Upper lobe of right lung (tissue), 1 donor: ENCODE results near the gene ADPRHL1. TPM values are rescaled to one million over a fixed set of nuclear protein-coding genes. Genes with fewer than 3 reads are reported as not detected.

Source experiments
- ATAC-seq: fragments of 200-7000 bp; cut with Tn5 transposase; one replicate; pipeline ENCODE4 v1.9.1; 2020; ENCODE audit warnings: mild to moderate bottlenecking, moderate library complexity
- DNase-seq: peaks from one replicate; pipeline ENCODE4 v3.0.0-alpha.2; 2020
- H3K27ac ChIP-seq: fragments of 200-600 bp; one replicate; pipeline ENCODE4 v1.8.0; 2022
- H3K27me3 ChIP-seq: fragments of 200-600 bp; one replicate; pipeline ENCODE4 v1.8.0; 2022; ENCODE audit warnings: mild to moderate bottlenecking
- H3K36me3 ChIP-seq: fragments of 200-600 bp; one replicate; pipeline ENCODE4 v1.8.0; 2022
- H3K4me1 ChIP-seq: fragments of 200-600 bp; one replicate; pipeline ENCODE4 v1.8.0; 2022
- H3K4me3 ChIP-seq: fragments of 200-600 bp; one replicate; pipeline ENCODE4 v1.8.0; 2022; ENCODE audit warnings: mild to moderate bottlenecking
- H3K9me3 ChIP-seq: fragments of 200-600 bp; one replicate; pipeline ENCODE4 v1.8.0; 2022
- CTCF ChIP-seq: fragments of 200-600 bp; IDR thresholded peaks from one replicate; pipeline ENCODE4 v1.8.0; 2022; ENCODE audit warnings: antibody characterized with exemption
- intact Hi-C: fragments of 100-400 bp; cut with DNase I; formaldehyde crosslinking; loops from one replicate; pipeline ENCODE4 v1.11.0; 2022
- total RNA-seq: library from RNA; stranded (reverse); fragmentation: NEBNext Ultra II Directional; extraction: Animal tissue kit (Norgen Biotek cat#: 25700); gene quantifications from one replicate; pipeline ENCODE4 v1.2.1, GENCODE V29; 2021
- donor health status: DM: no; HTN: yes; CAD: no; lungs with severe emphysema.

The ADPRHL1 gene
- total RNA-seq, 1 donor from 2014 or later: 1.9 TPM

GRCh38 chr13:113490496-113491417 lies 37.5 kb upstream of the ADPRHL1 start, which contains the start of gene DCUN1D2:
Gene DCUN1D2, minus strand, starts transcription at chr13:113490711. Its CDS starts 42 bp downstream, at chr13:113490669.
- peak within 1 kb of the TSS; percentile 91 for H3K4me3 ChIP-seq
- H3K4me1 ChIP-seq: peaks cover 40% of the 10 kb centered on the region
- peak; percentile 96 for ATAC-seq
- TF ChIP-seq CTCF: no peak
- no peaks in the 10 kb centered on the region for H3K27me3 ChIP-seq
- H3K36me3 ChIP-seq: peaks cover 10% of the 10 kb centered on the region
- H3K9me3 ChIP-seq: no peaks in the 10 kb centered on the region
- intact Hi-C loops: no loop called here
- peak; percentile 97 for DNase-seq
- peak within 1 kb of the TSS; percentile 85 for H3K27ac ChIP-seq

DNA sequence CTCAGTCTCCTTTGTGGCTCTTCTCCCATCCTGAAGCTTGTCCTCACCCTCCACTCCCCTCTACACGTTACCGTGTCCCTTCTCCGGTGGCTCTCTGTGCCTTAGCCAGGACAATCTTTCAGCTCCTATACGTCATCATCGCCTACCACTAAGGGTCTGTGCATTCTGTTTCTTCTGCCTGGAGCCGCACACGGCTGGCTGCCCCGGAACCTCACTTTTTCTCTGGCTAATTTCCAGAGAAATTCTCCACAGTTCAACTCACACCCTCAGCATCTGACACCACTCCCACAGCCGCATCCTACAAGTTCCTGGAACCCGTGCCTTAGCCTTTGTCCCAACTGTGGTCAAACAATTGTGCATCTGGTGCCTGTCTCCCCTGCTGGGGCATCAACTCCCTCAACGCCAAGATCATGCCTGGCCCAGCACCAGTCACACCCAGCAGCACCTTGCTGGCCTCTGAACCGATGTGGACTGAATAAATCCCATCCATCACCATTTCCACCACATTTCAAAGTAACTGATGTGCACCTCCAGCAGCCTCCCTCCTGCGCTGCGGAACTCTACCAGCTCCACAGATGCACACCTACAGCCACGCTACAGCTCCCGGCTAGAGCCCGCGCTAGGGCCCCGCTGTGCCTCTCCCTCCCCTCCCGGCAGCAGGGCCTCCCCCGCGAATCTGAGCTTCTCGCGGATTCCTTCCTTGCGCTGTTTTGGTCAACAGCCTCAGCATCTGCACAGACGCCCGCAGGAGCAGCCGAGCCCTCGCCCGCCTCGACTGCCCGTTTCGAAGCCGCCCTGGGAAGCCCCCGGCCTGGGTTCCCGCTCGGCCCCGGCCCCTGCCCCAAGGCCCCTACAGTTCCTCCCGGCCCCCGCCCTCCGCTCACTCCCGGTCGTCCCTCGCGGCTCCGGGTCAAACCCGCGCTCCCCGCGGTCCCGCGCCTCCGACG lies 36.5 kb upstream of the ADPRHL1 start:
- peaks cover 40% of the 10 kb centered on the region for H3K4me1 ChIP-seq
- H3K27ac ChIP-seq: peak overlapping the region; percentile 85
- DNase-seq: no peak

GRCh38 chr13:113489171-113489548 lies 35.9 kb upstream of the ADPRHL1 start:
- H3K4me1 ChIP-seq: peaks cover 40% of the 10 kb centered on the region
- TF ChIP-seq CTCF: no peak
- DNase-seq: no peak
- H3K36me3 ChIP-seq: no peaks in the 10 kb centered on the region
- H3K4me3 ChIP-seq: peak overlapping the region; percentile 91
- ATAC-seq: no peak
- H3K9me3 ChIP-seq: no peaks in the 10 kb centered on the region
- intact Hi-C loops: no loop called here
- H3K27me3 ChIP-seq: no peaks in the 10 kb centered on the region
- no peak overlapping the region for H3K27ac ChIP-seq

More for the DNA sequence above, 36.5 kb upstream of the ADPRHL1 start:
- Histone ChIP-seq H3K27me3 (no peaks in the 10 kb centered on the region), H3K4me3 (peak overlapping the region; percentile 91), H3K36me3 (peaks cover under 1% of the 10 kb centered on the region), H3K9me3 (no peaks in the 10 kb centered on the region)
- intact Hi-C loops: no loop called here
- ATAC-seq: peak; percentile 6
- no peak for TF ChIP-seq CTCF

DNA sequence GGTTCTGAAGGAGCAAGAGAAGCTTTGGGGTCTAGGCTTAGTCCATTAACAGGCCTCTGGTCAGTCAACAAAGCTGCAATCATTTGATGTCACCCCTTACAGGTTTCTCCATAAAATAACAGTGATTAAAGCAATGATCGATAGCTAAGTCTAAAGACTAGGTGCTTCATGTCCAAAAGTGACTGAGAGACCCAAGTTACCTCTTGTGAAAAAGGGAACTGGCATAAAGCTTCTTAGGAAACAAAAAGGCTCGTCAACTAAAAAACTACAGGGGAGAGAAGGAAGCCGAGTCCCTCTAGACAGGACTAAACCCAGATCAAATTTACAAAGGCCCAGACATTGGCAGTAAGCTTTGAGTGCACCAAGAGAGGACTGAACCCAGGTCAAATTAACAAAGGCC lies 35.0 kb upstream of the ADPRHL1 start:
- intact Hi-C loops: no loop called here
- Histone ChIP-seq H3K27me3 (no peaks in the 10 kb centered on the region), H3K27ac (no peak overlapping the region), H3K9me3 (no peaks in the 10 kb centered on the region), H3K4me1 (peaks cover 31% of the 10 kb centered on the region), H3K4me3 (no peak overlapping the region), H3K36me3 (no peaks in the 10 kb centered on the region)
- DNase-seq (no peak), ATAC-seq (no peak)
- no peak for TF ChIP-seq CTCF

DNA sequence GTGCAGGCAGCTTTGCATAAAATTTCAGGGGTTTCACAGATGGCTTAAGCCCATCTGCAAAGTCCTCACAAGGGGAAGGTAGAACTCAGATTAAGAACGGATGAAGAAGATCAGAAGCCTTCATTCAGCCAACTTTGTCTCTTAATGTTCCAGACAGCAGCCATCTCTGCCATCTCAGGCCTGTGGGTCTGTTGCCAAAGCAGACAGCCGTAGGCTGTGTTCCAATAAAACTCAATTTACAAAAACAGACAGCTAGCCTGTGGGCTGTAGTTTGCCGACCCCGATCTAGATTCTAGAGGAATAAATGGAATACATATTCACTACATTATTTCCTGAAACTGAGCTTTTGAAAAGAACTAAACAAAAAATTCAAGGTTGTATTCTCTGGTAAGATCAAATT lies 33.4 kb upstream of the ADPRHL1 start:
- Histone ChIP-seq H3K4me1 (peaks cover 16% of the 10 kb centered on the region), H3K9me3 (no peaks in the 10 kb centered on the region), H3K27me3 (no peaks in the 10 kb centered on the region), H3K27ac (no peak overlapping the region), H3K36me3 (no peaks in the 10 kb centered on the region), H3K4me3 (no peak overlapping the region)
- intact Hi-C loops: no loop called here
- DNase-seq (no peak), ATAC-seq (no peak)
- TF ChIP-seq CTCF: no peak
